Transverse colon (tissue), 4 donors: ENCODE data around the gene RTRAF.

ENCODE experiments used
- CTCF ChIP-seq, 5 experiments: fragments of 200-600 bp in 3 of 5; fragments of 450-650 bp in 2 of 5; sonication (generic) in 3 of 5; IDR thresholded peaks; 1 replicate in 2 of 5; 2 replicates in 3 of 5; pipeline ENCODE4 v1.5.1; 2016 to 2017; ENCODE audit warnings: antibody characterized with exemption in 5 of 5, inconsistent platforms in 3 of 5, mild to moderate bottlenecking in 2 of 5, moderate library complexity in 1 of 5
- POLR2AphosphoS5 ChIP-seq, 3 donors: sonication (generic); formaldehyde crosslinking; IDR thresholded peaks; one replicate each; pipeline ENCODE4 v1.6.1; 2016; ENCODE audit warnings: antibody characterized with exemption in 3 of 3

GRCh38 chr14:51981218-51981854, 8.0 kb upstream of the RTRAF start:
- TF ChIP-seq CTCF (IDR thresholded peaks at IDR 0.05), result no peak
- no peak for TF ChIP-seq POLR2AphosphoS5 (IDR thresholded peaks at IDR 0.05)
